GM19452 (cell line): ENCODE data around the gene ACTR8.
A peak's percentile ranks its signal among the peaks of the same experiment; 100 is the strongest.
"Not testable (repeated sequence)": the region's sequence is repeated elsewhere in the genome, so short reads cannot be mapped to it uniquely, and the experiment has no call there.

Experiments
- ATAC-seq: cut with Tn5 transposase; IDR thresholded peaks from one replicate; pipeline ENCODE4 v1.9.1; 2021; ENCODE audit not compliant: unreplicated experiment

ACTR8 gene, protein sequence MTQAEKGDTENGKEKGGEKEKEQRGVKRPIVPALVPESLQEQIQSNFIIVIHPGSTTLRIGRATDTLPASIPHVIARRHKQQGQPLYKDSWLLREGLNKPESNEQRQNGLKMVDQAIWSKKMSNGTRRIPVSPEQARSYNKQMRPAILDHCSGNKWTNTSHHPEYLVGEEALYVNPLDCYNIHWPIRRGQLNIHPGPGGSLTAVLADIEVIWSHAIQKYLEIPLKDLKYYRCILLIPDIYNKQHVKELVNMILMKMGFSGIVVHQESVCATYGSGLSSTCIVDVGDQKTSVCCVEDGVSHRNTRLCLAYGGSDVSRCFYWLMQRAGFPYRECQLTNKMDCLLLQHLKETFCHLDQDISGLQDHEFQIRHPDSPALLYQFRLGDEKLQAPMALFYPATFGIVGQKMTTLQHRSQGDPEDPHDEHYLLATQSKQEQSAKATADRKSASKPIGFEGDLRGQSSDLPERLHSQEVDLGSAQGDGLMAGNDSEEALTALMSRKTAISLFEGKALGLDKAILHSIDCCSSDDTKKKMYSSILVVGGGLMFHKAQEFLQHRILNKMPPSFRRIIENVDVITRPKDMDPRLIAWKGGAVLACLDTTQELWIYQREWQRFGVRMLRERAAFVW

DNA sequence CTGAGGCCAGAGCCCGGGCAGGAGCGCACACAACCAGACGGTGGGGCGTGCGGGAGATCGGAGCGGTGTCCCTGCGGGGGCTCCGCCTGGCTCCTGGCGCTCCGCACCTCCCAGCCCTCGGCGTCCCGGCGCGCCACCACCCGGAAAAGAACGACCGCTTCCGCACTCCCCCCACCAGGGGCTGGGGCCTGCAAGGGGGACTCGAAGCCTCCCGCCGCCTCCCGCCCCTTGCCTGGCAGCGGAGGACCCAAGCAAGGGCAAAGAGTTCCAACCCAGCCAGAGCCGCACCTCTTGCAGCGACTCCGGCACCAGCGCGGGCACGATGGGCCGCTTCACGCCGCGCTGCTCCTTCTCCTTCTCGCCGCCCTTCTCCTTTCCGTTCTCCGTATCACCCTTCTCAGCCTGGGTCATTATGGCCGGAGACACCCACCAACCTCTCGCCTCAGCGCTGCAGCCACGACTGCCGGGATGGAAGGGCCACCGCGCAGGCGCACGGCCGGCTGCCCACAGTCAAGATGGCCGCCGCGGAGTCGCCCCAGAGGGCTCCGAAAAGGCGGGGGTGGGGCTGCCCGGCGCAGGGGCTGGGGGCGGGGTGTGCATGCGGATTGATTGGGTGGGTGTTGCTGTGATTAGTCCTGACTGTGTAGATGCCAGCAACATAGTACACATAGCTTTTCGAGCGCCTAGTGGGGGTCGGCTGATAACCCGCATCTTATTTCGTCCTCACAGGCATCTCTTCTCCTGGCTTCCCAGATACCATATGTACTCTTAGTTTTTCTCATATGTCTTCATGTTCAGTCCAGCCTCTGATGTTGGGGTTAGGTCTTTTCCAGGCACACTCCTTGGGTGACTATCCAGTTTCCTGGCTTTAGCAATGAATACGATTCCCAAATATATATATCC lies at the start of gene ACTR8:
ACTR8 (minus strand) TSS at position 462 of the 903 bp plus-strand sequence; CDS start at position 411, 51 bp downstream.
- peak; percentile 78 for ATAC-seq

DNA sequence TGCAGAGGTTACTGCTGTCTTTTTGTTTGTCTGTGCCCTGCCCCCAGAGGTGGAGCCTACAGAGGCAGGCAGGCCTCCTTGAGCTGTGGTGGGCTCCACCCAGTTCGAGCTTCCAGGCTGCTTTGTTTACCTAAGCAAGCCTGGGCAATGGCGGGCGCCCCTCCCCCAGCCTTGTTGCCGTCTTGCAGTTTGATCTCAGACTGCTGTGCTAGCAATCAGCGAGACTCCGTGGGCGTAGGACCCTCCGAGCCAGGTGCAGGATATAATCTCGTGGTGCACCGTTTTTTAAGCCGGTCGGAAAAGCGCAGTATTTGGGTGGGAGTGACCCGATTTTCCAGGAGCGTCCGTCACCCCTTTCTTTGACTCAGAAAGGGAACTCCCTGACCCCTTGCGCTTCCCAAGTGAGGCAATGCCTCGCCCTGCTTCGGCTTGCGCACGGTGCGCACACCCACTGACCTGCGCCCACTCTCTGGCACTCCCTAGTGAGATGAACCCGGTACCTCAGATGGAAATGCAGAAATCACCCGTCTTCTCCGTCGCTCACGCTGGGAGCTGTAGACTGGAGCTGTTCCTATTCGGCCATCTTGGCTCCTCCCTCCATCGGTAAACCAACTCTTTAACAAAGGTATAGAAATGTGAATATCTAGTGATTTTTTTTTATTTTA lies 45.4 kb upstream of the ACTR8 start:
- ATAC-seq = not testable (repeated sequence)

DNA sequence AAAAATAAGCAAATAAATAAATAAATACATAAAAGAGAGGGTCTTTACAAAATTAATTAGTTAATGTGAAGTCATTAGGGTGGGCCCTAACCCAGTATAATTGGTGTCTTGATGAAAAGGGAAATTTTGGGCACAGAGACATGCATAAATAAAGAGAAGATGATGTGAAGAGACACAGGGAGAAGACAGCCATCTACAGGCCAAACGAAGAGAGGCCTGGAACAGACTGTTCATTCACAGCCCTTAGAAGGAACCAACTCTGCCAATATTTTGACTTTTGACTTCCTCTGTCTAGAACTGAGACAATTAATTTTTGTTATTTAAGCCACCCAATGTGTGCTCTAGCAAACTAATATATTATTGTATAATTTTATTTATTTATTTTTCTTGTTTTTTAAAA lies 39.3 kb upstream of the ACTR8 start:
- no peak for ATAC-seq

DNA sequence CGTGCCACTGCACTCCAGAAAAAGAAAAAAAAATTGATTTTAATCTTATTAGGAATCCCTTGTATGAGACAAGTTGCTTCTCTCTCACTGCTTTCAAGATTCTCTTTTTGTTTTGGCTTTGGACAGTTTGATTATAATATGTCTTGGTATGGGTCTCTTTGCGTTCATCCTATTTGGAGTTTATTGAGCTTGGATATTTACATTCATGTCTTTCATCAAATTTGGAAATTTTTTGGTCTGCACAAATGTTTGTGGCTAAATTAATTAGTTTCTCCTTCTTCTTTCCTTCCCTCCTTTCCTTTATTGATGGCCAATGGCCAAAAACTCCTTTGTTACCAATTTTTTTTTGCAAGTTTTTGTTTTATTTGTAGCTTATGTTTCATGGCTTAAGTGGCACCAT lies 37.8 kb upstream of the ACTR8 start:
- no peak for ATAC-seq

DNA sequence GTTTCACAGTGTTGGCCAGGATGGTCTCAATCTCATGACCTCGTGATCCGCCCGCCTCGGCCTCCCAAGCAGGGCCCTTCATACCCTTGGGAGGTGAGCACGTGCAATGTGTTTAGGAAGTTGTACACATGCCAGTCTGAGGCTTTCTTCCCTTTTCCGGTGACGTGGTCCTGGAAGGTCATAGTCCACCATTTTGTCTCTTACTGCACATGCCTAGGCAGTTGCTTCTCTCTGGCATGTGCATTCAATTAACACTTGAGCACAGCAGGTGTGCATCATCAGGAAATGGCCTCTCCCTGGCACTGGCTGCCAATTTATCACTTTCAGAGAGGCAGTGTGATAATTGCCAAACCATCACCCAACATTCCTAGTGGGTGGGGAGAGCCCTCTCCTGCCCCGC lies 31.4 kb upstream of the ACTR8 start:
- no peak for ATAC-seq

DNA sequence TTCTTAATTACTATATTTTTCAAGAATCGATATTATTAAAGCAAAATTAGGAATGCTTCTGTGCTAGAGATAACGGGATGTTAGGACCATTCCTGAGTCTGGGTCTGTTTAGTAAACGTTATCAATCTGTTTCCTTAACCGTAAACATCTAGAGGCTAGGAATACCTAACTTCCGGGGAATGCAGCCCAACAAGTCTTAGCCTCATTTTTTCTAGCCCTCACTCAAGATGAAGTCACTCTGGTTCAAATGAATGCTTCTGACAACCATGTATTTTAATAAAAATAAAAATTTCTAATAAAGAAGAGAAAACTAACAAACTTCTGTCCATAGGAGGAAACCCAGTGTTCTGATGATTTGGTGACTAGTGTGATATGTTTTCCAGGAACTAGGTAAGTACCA lies 20.8 kb upstream of the ACTR8 start:
- ATAC-seq = no peak

DNA sequence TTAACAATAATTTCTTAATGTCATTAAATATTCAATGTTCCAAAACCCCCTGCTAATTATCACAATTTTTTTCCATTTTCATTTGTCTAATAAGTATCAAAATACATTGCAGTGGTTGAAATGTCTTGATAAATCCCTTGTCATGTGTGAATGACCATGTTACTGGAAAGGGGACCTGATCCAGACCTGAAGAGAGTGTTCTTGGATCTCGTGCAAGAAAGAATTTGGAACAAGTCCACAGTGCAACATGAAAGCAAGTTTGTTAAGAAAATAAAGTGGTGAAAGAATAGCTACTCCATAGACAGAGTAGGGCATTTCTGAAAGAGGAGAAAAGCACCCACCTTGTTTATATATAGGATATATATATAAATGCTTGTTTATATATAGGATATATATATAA lies 20.1 kb upstream of the ACTR8 start:
- ATAC-seq = no peak

DNA sequence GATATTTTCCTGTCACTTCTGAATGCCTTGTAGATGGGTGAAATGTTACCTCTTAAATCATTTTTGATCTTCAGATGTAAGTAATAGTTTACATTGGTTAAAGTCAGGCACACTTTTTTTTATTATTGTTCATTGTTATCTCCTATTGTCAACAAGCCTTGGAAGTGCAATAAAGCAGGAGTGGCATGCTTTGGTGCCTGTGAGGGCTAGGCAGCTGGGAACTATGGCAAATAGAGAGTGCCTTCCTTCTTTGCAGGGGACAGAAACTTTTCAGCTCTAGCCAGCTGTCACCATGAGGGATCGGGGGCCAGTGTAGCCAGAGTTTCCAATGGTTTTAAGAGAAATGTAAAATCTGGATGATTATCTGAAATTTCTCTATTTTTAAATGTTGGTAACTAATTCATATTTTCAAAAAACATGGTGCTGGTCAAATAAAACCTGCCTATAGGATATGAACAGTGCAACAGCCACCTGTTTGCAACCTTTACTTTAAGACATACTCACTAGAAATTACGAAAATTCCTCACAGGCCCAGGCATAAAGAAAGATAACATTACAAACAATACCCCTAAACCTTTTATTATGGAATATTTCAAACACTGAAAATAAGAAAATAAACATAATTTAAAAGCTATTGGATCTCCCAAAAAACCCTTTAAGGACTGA lies 18.8 kb upstream of the ACTR8 start:
- ATAC-seq = no peak

DNA sequence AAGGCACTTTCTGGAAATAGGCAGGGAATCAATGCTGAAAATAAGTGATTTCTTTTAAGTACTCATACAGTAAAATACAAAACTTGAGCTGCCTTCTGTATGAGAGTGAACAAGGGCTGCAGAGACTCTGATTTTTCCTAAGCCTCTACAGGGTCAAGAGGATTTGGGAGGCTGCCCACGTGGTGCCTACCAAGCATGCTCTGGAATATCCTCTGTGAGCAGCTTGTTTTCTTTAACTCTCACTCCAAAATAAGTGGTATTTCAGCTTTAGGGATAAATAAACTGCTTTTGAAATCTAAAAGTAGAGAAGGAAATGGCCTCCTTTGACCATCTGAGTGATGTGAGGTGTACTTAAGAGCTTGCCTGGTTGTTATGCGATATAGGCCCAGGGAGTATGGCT lies 17.8 kb upstream of the ACTR8 start:
- ATAC-seq = no peak

DNA sequence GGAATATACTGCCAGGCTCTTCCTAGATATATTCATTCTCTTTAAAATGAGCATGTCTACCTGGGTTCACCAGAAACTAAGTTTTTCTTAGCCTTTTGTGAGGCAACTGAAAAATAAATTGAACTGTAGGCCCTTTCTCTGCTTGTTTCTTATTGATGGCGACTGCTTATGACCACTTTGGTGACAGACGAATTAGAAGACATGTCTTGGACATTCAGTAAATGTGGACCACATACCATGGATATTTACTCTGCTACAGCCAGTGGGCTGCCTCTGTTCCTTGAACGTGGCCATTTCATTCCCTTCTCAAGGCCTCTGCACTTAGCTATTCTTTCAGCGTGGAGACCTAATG lies 10.3 kb upstream of the ACTR8 start:
- no peak for ATAC-seq

DNA sequence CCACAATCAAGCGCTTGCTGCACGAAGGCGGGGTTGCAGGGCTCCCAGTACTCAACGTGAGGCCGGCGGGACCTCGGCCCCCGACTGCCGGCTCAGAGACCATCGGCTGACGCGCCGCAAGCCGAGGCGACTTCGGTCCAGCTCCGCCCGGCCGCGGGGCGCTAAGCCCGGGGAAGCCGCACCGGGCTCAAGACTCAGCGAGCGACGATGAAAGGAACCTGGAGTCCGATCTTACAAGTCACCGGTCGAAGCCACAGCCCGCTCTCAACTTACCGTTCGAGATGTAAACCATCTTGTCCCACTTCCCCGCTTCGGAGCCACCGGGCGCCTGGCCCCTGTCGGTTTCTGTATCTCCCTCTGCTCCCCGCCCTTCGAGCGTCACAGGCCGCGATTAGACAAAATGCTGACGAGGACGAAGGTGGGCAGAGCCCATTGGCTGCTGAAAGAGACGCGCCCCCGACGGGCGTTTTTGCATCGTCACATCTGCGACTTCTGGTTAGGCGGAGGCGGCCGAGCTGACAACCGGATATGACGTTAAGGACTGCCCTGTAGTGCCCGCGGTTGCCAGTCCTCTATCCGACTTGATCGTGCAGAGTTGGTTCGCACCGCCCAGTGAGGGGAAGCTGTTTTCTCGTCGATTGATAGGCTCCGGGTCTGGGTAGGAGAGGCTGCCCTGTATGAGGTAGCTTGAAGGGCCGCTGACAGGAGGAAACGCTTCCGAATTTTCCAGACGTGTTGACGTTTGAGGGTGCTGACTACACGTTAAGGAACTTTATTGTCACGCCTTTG lies 9.7 kb upstream of the ACTR8 start, which contains the start of gene SELENOK:
SELENOK (minus strand) TSS at position 363 of the 789 bp plus-strand sequence.
- peak; percentile 96 for ATAC-seq

DNA sequence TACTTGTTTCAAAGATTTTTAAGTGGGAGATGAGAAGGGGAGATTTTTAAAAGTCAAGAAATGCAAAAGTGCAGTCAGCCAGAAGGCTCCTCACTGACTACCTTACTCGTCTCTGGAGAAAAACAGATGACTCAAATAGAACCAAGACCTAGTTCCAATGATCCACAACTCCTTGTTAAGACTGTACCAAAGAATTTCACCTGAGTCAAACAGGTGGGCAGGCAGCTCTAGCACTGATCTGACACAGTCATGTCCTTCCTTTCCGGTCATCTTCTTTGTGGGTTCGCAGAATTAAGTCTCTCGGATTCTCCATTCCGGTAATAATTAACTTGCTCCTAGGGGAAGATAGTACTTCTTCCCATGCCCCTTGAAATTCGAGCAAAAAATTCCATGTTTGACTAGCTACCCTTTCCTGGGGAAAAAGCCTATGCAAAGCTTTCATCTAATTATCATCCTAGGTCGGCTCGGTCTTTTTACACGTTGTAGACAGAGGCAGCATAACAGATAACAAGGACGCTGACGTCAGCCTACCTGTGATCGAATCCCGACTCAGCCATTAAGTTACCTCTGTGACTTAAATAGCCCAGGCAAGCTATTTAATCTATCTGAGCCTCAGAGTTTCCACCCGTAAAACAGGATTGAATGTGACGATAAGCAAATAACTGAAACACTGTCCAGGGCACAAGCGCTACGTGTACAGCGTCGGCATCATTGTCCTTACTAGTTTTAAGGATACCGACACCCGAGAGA lies 8.9 kb upstream of the ACTR8 start:
- no peak for ATAC-seq

DNA sequence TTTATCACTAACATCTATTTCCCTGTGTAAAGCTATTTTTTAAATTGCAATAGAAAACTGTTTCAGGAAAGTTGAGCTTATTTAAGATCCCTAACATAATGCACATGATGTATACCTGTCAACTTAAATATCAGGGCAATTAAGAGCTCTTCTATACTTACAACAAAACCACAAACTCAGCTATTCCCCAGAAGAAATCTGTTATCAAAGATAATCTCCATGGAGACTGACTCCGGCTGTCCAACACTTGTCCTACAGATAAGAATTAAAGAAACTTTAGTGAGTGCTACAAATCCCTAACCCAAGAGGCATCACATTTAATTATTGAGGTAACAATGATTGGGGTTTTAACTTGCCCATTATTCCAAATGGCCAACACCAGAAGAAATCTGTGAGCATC lies 6.3 kb upstream of the ACTR8 start:
- ATAC-seq = no peak

DNA sequence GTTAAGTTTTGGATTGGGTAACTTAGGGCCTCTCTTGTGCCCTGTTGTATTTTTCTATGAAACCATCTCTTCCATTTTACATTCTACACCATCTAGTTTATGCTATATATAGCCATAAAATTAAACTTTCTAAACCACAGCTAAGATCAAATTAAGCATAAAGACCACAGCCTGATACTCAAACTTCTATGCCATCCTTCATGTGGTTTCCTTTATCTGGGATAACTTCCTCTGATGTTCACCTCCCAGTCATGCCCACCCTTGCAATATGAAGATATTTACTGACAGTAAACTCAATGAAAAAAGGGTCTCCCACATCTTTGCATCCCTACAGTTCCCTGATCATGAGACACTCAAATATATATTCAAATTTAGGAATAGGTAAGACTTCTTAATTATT lies 5.5 kb upstream of the ACTR8 start:
- no peak for ATAC-seq

DNA sequence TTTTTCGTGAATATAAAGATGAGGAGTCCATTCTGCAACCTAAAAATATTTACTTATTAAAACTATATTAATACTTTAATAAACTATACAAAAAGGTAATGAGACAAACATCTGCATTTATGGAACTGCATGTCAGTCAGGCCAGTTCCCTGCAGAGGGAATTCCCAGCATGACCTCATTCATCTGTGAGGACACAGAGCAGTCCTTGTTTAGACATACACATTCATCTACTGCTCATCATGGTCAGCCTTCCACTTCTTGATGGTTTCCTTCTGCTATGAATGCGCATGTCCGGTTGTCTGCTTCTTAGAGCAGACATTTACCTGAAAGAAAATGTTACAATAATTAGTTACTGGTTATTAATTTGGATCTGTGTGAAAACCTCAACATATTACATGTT lies 3.3 kb upstream of the ACTR8 start:
- ATAC-seq = no peak

DNA sequence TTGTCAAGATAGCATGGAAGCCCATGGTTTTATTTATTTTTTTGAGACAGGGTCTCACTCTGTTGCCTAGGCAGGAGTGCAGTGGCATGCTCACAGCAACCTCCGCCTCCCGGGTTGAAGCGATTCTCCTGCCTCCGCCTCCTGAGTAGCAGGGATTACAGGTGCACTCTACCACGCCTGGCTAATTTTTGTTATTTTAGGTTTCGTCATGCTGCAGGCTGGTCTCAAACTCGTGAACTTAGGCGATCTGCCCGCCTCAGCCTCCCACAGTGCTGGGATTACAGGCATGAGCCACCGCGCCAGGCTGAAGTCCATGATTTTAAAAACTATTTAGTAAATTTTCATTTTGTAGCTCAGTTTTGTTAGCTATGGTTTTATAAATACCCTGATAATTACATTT lies 2.7 kb upstream of the ACTR8 start:
- no peak for ATAC-seq

DNA sequence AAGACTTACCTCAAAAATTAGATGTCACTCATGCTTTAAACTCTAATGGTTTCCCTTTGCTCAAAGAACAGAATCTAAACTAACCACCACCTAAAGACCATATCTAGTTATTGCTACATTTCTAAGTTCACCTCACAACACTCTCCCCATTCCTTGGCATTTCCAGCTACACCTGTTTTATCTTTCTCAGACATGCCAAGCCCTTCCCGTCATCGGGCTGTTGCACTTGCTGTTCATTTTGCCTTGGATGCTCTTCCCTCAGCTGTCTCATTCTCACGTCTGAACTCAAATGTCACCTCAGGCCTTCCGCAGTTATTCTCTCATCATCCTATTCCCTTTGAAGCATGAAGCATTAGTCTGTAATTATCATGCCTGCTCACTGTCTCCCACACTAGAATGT lies 1.1 kb upstream of the ACTR8 start:
- no peak for ATAC-seq

DNA sequence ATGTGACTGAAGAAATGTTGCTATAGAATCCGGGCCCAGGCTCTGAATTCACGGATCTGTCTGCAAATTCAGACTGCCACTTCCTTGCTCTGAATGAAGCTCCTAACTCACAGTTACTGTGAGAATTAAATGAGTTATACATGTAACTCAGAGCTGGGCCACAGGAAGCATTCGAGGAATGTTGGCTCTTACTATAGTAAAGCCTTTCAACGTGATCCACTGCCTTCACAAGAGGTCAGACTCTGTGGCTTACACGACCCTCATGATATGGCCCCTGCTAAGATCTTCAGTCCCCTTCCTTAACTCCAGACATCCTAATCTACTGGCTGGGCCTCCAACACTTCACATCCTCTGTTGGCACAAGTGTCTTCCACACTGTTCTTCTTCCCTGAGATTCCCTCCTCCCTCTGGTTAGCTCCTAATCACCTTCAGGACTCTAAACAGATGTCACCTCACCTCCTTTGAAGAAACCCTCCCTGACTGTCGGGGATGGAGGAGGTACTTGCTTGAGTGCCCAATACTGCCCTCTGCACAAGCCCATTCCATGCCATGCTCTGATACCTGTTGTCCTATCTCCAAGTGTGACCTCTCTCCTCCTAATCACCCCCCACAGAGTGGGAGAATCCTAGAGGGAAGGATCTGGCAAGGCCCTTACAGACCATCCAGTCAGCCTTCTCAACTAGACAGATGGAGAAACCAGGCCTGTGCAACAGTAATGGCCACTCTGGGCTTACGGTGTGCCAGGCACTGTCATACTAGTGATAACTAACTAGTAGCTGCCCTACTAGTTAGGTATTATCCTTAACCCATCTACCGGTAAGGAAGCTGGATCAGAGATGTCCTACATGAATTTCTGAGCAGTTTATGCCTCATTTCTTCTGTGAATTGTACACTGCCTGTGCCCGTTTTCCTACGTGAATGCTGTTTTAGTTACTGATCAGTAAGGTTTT lies 1.3 kb downstream of the ACTR8 start:
- no peak for ATAC-seq
